ENCODE data around the gene MAGEA11.
A peak's percentile ranks its signal among the peaks of the same experiment; 100 is the strongest.
"Not testable (repeated sequence)": the region's sequence is repeated elsewhere in the genome, so short reads cannot be mapped to it uniquely, and the experiment has no call there.

MAGEA11 gene

GRCh38 chrX:149717803-149718202 is 5.9 kb downstream of the MAGEA11 start:
- peak in 1 of 10 donors; percentile 17 for DNase-seq
- intact Hi-C loops (cut with DNase I), result no loop called here

DNA sequence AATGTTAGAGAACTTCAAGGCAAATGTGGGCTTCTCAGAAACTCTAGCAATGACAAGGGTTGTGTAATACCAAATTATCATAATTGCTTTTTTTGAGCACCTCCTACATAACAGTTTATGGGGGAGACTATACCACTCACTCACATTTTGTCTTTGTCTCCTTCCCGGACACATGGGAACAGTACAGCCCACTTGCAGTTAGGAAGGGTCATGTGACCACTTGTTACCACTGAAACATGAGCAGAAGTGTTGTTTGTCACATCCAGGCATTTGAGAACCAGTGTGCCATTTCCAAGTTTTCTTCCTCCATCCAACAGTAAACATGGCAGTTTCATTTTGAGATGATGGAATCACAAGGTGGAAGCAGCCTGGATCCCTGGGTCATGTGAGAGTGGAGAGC is 6.9 kb downstream of the MAGEA11 start:
- intact Hi-C loops (cut with DNase I), result no loop called here
- peak in 1 of 10 donors; percentile 24 for DNase-seq

GRCh38 chrX:149720021-149720689 is 8.3 kb downstream of the MAGEA11 start:
- intact Hi-C loops (cut with DNase I), result no loop called here
- peak in 1 of 10 donors; percentile 24 for DNase-seq

GRCh38 chrX:149721241-149721640 is 9.4 kb downstream of the MAGEA11 start:
- peak in 1 of 10 donors; percentile 5 for DNase-seq
- intact Hi-C loops (cut with DNase I), result not testable (repeated sequence)

GRCh38 chrX:149721778-149722177 is 9.9 kb downstream of the MAGEA11 start:
- intact Hi-C loops (cut with DNase I), result no loop called here
- DNase-seq, result peak in 1 of 10 donors; percentile 58

- intact Hi-C loops (cut with DNase I), result not testable (repeated sequence)
- DNase-seq, result peak in 1 of 10 donors; percentile 2
Observed at GRCh38 chrX:149723583-149724118, 11.8 kb downstream of the MAGEA11 start.

DNA sequence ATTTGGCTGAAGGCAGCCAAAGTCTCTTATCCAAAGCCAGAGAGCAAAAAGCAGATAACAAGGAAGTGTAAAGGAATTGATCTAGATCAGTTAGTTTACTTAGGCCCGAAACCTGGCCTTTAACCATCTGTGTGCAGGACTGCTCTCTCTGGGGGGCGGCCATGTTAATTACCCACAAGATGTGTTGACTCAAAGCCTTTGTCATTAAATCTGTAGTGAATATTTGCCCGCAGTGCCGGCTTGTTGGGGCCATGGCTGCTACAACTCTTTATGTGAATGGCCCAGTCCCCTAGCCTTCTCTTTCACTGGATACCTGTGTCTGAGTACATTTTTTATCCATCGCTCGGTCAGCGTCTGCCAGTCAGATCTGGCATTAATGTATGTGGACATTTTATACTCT is 15.4 kb downstream of the MAGEA11 start:
- DNase-seq; intact Hi-C loops (cut with DNase I): not testable (repeated sequence)

DNA sequence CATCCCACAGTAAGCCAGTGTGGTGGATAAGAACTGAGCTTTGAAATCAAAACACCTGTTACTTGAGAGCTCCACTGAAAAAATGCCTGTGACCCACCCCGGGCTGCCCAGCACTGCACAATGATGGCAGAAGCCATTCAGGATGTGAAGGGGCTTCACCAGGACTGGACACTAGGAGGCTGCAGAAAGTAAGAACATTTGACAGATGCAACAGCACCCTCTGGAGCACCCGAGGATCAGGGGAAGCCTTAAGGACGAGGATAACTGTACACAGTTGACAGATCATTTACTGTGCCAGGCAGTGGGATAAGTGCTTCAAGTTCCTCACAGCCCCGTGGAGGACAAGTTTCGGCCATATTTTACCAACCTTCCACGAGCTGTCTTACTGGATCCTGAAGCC is 30.4 kb downstream of the MAGEA11 start:
- intact Hi-C loops (cut with DNase I); DNase-seq: not testable (repeated sequence)

GRCh38 chrX:149746390-149747007 is 34.6 kb downstream of the MAGEA11 start:
- DNase-seq; intact Hi-C loops (cut with DNase I): not testable (repeated sequence)

GRCh38 chrX:149757206-149758067 is 45.6 kb downstream of the MAGEA11 start:
- intact Hi-C loops (cut with DNase I), result no loop called here
- peak in 1 of 10 donors; percentile 30 for DNase-seq

DNA sequence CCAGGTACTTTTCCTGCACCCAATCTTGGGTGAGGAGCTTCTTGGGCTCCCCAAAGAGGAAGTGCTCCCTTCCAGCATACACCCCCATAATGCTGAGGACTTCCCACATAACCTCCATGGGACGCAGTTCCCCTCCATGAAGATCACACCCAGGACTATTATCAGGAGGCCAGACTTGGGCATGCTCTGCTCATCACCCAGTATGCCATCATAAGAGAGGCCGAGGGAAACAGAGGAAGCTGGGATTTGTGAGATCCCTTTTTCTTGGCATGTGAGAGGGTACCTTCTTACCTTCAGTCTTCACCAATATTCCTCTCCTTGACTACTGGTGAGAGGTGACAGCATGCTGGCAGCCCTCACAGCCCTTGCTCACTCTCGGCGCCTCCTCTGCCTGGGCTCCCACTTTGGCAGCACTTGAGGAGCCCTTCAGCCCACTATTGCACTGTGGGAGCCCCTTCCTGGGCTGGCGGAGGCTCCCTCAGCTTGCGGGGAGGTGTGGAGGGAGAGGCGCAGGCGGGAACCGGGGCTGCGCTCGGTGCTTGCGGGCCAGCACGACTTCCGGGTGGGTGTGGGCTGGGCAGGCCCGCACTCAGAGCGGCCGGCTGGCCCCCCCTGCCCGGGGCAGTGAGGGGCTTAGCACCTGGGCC is 46.3 kb downstream of the MAGEA11 start:
- peak in 2 of 10 donors; percentile 55 to 65 for DNase-seq
- intact Hi-C loops (cut with DNase I), result no loop called here

GRCh38 chrX:149758715-149759078 is 46.8 kb downstream of the MAGEA11 start:
- intact Hi-C loops (cut with DNase I), result not testable (repeated sequence)
- peak in 2 of 10 donors; percentile 72 to 79 for DNase-seq

GRCh38 chrX:149759824-149760223 is 48.0 kb downstream of the MAGEA11 start:
- intact Hi-C loops (cut with DNase I), result no loop called here
- DNase-seq, result peak in 2 of 10 donors; percentile 25 to 45

DNA sequence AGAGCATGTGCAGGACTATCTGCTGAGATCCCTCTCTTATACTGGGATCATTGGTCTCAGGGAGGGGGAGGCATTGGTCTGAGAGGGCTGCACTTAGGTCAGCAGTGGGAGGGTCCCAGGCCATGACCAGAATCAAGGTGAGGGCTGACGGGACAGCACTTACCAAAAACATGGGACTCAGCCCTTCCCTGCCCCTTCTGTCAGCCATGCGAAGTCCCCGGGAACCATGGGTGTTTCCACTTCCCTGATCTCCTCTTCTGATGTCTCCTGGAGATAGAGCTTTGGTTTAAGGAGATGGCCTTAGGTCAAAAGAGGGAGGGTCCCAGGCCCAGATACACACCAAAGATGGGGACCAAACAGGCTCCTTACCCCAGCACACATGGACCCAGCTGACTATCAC is 49.1 kb downstream of the MAGEA11 start:
- intact Hi-C loops (cut with DNase I), result no loop called here
- DNase-seq, result peak in 2 of 10 donors; percentile 5 to 67

DNA sequence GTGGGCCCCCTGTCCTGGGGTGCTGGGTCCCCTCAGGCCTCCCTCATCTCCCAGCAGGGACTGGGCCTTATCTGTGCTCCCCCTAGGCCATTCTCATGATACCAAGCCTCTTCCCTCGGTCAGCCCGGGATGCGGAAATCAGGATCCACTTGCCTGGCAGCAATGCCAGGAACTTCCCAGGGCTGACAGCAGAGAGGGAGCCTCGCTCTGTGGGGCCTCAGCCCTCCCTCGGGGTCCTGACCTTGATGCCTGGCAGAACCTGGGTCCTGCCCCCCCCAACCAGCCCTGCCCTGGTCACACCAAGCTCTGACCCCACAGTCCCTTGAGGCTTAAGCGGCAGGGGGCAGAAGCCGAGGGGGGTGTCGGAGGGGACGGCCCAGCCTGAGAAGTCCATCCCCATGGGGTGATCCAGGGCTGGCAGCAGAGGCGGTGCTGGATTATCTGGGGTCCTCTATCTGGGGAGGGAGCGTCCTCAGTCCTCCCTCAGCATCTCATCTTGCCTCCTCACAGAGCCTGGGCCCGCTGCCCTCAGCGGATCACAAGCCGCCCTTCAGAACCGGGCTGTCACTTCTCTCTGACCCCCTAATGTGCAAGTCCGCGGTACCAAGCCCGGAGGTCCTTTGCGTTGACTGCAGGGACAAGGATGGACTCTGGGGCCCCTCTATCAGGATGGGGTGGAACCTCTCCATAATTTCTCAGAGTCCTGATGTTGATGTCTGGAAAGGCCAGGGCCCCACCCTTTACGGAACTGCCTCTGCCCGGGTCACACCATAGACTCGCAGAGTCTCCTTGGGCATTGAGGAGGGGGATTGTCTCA is 50.2 kb downstream of the MAGEA11 start:
- peak in 2 of 10 donors; percentile 41 to 72 for DNase-seq
- intact Hi-C loops (cut with DNase I), result not testable (repeated sequence)

DNA sequence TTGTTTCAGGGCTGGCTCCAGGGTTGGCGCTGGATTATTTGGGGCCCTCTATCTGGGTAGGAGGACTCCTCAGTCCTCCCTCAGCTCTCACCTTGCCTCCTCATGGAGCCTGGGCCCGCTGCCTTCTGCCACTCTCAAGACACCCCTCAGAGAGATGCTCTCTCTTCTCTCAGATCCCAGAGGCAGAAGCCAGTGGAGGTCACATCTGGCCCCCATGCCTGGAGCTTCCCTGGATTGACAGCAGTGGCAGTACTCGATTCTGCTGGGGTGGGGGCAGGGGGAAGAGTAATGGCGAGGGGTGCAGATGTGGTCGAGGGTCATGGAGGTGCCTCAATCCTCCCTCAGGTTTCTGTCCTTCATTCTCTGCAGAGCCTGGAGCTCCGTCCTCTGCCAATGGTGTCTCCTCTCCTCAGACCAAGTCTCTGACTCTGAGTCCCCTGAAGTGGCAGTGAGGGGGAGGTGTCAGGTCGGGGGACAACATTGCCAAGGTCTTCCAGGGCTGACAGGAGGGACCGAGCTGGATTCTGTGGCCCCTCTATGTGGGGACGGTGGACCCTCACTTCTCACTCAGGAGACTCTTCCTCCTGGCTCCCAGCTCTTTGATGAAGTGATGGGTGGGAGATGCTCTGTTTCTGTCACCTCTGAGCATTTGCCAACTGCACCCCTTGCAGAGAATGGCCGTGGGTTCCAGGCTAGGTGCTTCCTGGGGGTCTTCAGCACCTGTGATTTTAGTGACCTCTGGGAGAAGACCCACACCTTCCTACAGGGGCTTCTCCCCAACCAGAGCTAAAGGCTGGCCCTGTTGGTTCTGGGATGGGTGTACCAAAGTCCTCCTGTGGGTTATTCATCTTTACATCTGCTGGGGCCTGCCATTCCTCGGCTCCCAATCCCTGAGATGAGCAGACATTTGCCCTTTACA is 51.1 kb downstream of the MAGEA11 start:
- peak in 2 of 10 donors; percentile 62 to 66 for DNase-seq
- intact Hi-C loops (cut with DNase I), result no loop called here

Data from posterior cingulate gyrus (tissue), 11 donors.